ENCODE measurements around the gene CLVS2.
A peak's percentile ranks its signal among the peaks of the same experiment; 100 is the strongest.

CLVS2 gene

GRCh38 chr6:122977180-122977579 is 18.9 kb upstream of the CLVS2 start:
- Histone ChIP-seq H3K4me3 (no peak overlapping the region), H3K27ac (no peak overlapping the region)
- TF ChIP-seq CTCF (IDR thresholded peaks at IDR 0.05) = no peak
- no peak for DNase-seq (ENCODE audit: low spot score)

GRCh38 chr6:122984393-122984792 is 11.6 kb upstream of the CLVS2 start:
- TF ChIP-seq CTCF (IDR thresholded peaks at IDR 0.05) = no peak
- Histone ChIP-seq H3K4me3 (no peak overlapping the region), H3K27ac (no peak overlapping the region)
- DNase-seq (ENCODE audit: low spot score) = no peak

- Histone ChIP-seq H3K4me3 (no peak overlapping the region), H3K27ac (no peak overlapping the region)
- no peak for DNase-seq (ENCODE audit: low spot score)
- no peak for TF ChIP-seq CTCF (IDR thresholded peaks at IDR 0.05)
These were observed 1.8 kb upstream of the CLVS2 start for GRCh38 chr6:122994256-122994655.

- Histone ChIP-seq H3K4me3 (peak overlapping the region; percentile 69), H3K27ac (no peak overlapping the region)
- no peak for TF ChIP-seq CTCF (IDR thresholded peaks at IDR 0.05)
- DNase-seq (ENCODE audit: low spot score) = no peak
These were observed 915 bp downstream of the CLVS2 start for GRCh38 chr6:122996794-122997505.

- Histone ChIP-seq H3K4me3 (no peak overlapping the region), H3K27ac (no peak overlapping the region)
- TF ChIP-seq CTCF (IDR thresholded peaks at IDR 0.05) = no peak
- no peak for DNase-seq (ENCODE audit: low spot score)
These were observed 1.6 kb downstream of the CLVS2 start for GRCh38 chr6:122997541-122998150.

GRCh38 chr6:122998403-122998975 is 2.5 kb downstream of the CLVS2 start:
- DNase-seq (ENCODE audit: low spot score) = no peak
- Histone ChIP-seq H3K27ac (no peak overlapping the region), H3K4me3 (no peak overlapping the region)
- no peak for TF ChIP-seq CTCF (IDR thresholded peaks at IDR 0.05)

Measured in coronary artery (tissue), 2 donors.